ENCODE data around the gene ENOPH1. TPM values are rescaled to one million over a fixed set of nuclear protein-coding genes. Genes with fewer than 3 reads are reported as not detected.

Gene ENOPH1
- total and polyA plus RNA-seq, 3 experiments from 2014 or later = 42.4 to 60.7 (median 58.3) TPM

DNA sequence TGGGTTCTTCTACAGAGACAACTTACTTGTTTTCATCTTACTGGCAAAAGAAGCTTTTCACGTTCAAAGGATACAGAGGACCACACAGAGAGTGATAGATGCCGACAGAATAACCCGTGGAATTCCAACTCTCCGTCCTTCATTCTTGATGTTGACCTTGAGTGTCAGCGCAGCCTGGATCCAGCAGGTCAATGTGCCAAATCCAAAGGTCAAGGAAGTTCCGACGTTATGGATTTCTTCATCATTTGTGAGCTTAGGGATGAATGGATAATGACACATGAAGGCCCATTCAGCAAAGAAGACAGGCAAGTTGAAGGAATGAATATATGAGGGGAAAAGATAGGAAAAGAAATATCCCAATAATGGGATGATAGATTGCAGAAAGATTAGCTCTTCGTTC is 59.6 kb downstream of the ENOPH1 start:
- no peak for DNase-seq
- CTCF ChIA-PET = no interaction called here
- Histone ChIP-seq H3K27me3 (ENCODE audit: insufficient read depth, low read length, poor library complexity, severe bottlenecking) (no peaks in the 10 kb centered on the region), H3K27ac (ENCODE audit: low read depth, low read length) (no peak overlapping the region), H3K9me3 (ENCODE audit: low read length) (no peaks in the 10 kb centered on the region), H3K4me3 (ENCODE audit: low read length) (no peak overlapping the region), H3K36me3 (ENCODE audit: insufficient read depth, low read length) (no peaks in the 10 kb centered on the region), H3K4me1 (ENCODE audit: insufficient read depth, low read length) (no peaks in the 10 kb centered on the region)
- POLR2A ChIA-PET = no interaction called here
- H3K36me3 Mint-ChIP-seq = peaks cover 0 to 4% (median 0%) of the 10 kb centered on the region in 3 donors
- H3K4me3 Mint-ChIP-seq = no peak overlapping the region
- H3K9me3 Mint-ChIP-seq = no peaks in the 10 kb centered on the region
- H3K4me1 Mint-ChIP-seq = no peaks in the 10 kb centered on the region
- H3K27ac Mint-ChIP-seq = no peak overlapping the region
- peaks cover 0 to 2% of the 10 kb centered on the region in 2 donors for H3K27me3 Mint-ChIP-seq

DNA sequence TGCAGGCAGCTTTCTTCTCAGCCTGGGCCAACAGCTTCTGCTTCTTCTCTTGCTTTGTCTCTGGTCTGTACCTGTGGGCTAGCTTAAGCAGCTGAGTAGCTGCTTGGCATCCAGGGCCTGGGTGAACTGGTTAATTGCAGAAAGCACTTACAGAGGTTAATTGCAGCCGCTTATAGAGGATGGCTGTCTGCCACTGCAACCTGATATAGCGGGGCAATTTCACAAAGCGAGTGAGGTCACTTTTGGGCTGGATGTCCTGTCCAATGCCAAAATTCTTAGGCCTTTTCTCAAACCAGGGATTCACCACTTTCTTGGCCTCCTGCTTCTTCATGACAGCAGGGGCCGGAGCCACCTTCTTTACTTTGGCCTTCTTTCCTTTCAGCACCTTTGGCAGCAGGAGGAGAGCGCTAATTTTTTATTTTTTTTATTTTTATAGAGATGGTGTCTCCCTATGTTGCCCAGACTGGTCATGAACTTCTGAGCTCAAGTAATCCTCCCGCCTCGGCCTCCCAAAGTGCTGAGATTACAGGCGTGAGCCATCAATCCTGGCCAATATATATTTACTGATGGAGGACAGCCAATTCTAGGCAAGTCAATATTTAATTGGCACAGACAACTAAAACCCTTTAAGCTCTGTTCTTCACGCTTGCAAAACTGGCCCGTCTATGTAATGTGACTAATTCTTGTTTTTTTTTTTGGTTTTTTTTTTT is 61.0 kb downstream of the ENOPH1 start:
- no peaks in the 10 kb centered on the region for H3K36me3 ChIP-seq (ENCODE audit: insufficient read depth, low read length)
- Mint-ChIP-seq H3K27me3 (peaks cover 0 to 2% of the 10 kb centered on the region in 2 donors), H3K9me3 (no peaks in the 10 kb centered on the region), H3K4me1 (no peaks in the 10 kb centered on the region), H3K27ac (peak overlapping the region in 1 of 8 donors; percentile 10), H3K4me3 (no peak overlapping the region), H3K36me3 (peaks cover 0 to 4% (median 0%) of the 10 kb centered on the region in 3 donors)
- no peaks in the 10 kb centered on the region for H3K9me3 ChIP-seq (ENCODE audit: low read length)
- no peak overlapping the region for H3K27ac ChIP-seq (ENCODE audit: low read depth, low read length)
- CTCF ChIA-PET = no interaction called here
- H3K4me3 ChIP-seq (ENCODE audit: low read length) = no peak overlapping the region
- no peaks in the 10 kb centered on the region for H3K4me1 ChIP-seq (ENCODE audit: insufficient read depth, low read length)
- POLR2A ChIA-PET = no interaction called here
- no peak for DNase-seq
- no peaks in the 10 kb centered on the region for H3K27me3 ChIP-seq (ENCODE audit: insufficient read depth, low read length, poor library complexity, severe bottlenecking)

DNA sequence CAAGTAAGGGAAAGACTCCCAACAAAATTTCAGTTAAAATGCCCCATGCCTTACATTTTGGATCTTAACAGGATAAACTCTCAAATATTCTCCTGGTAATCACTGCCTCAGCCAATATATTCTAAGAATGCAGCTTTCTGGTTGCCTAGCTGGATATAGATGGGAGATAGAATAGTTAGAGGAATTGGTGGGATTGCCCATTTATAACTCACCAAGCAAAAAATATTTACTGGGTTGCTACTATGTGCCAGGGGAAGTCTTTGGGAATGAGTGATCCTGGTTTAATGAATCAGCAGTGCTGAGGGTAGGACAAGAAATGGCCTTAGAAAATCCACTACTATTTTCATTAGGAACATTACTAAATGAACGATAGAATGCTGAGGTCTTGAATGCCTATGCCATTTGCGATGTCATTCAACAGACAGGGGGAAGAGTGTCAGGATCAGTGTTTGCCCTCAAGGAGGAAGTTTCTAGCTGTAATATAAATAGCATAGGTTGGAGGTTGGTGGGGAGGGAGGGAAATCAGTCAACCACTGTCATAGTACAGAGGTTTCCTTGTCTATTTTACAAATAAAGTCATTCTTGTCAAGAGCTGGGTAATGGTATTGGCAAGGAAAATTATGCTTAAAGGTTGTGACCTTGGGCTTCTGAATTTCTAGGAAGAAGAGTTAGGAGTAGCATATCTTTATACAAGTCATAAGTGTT is 63.5 kb downstream of the ENOPH1 start:
- Histone ChIP-seq H3K4me1 (ENCODE audit: insufficient read depth, low read length) (no peaks in the 10 kb centered on the region), H3K9me3 (ENCODE audit: low read length) (no peaks in the 10 kb centered on the region), H3K27me3 (ENCODE audit: insufficient read depth, low read length, poor library complexity, severe bottlenecking) (no peaks in the 10 kb centered on the region), H3K27ac (ENCODE audit: low read depth, low read length) (no peak overlapping the region), H3K36me3 (ENCODE audit: insufficient read depth, low read length) (no peaks in the 10 kb centered on the region), H3K4me3 (ENCODE audit: low read length) (no peak overlapping the region)
- Mint-ChIP-seq H3K27me3 (peaks cover 0 to 2% of the 10 kb centered on the region in 2 donors), H3K4me1 (no peaks in the 10 kb centered on the region), H3K36me3 (peaks cover 0 to 6% (median 0%) of the 10 kb centered on the region in 3 donors), H3K9me3 (no peaks in the 10 kb centered on the region), H3K4me3 (no peak overlapping the region), H3K27ac (no peak overlapping the region)
- CTCF ChIA-PET = no interaction called here
- POLR2A ChIA-PET = no interaction called here
- no peak for DNase-seq

DNA sequence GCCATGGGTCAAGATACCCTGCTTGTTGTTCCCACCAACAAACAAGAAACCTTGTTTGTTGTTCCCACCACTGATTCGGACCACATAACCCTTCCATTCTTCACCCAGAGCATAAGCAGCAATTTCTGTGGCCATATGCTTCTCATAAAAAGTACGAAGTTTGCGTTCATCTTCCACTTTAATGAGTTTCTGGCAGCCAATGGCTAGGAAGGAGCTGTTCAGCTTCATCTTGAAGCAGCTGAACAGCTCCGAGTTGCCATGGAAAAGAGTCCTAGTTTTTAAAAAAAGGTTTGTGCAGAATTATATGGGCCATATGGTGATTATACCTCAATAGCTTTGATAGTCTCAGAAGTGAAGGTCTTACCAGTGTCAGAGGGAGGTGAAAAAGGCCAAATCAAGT is 65.3 kb downstream of the ENOPH1 start:
- no peak overlapping the region for H3K27ac ChIP-seq (ENCODE audit: low read depth, low read length)
- peaks cover 0 to 1% (median 0%) of the 10 kb centered on the region in 3 donors for H3K36me3 Mint-ChIP-seq
- H3K27me3 Mint-ChIP-seq = no peaks in the 10 kb centered on the region
- H3K27me3 ChIP-seq (ENCODE audit: insufficient read depth, low read length, poor library complexity, severe bottlenecking) = no peaks in the 10 kb centered on the region
- H3K9me3 Mint-ChIP-seq = no peaks in the 10 kb centered on the region
- no peak overlapping the region for H3K4me3 Mint-ChIP-seq
- H3K27ac Mint-ChIP-seq = peak overlapping the region in 1 of 8 donors; percentile 14
- no peaks in the 10 kb centered on the region for H3K4me1 ChIP-seq (ENCODE audit: insufficient read depth, low read length)
- CTCF ChIA-PET = no interaction called here
- no peaks in the 10 kb centered on the region for H3K9me3 ChIP-seq (ENCODE audit: low read length)
- H3K36me3 ChIP-seq (ENCODE audit: insufficient read depth, low read length) = no peaks in the 10 kb centered on the region
- DNase-seq = no peak
- H3K4me3 ChIP-seq (ENCODE audit: low read length) = no peak overlapping the region
- POLR2A ChIA-PET = no interaction called here
- H3K4me1 Mint-ChIP-seq = no peaks in the 10 kb centered on the region

DNA sequence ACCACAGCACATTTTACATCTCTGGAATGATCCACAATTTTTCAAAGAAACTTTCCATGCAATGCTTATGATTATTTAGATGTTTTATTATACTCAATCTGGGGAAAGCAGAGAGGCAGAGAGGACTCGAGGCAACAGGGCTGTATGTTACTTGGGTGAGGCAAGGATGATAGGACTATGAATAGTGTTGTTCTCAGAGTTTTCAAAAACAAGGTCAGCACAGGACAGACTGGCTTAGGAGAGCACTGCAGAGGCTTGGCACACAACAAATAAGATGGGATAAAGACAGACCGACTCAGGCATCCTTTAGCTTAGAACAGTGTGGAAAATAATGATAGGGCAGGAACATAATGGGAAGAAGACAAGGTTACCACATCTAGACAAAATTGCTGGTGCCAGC is 66.0 kb downstream of the ENOPH1 start:
- DNase-seq = no peak
- Mint-ChIP-seq H3K36me3 (peaks cover 0 to 1% (median 0%) of the 10 kb centered on the region in 3 donors), H3K4me3 (no peak overlapping the region), H3K4me1 (no peaks in the 10 kb centered on the region), H3K27me3 (no peaks in the 10 kb centered on the region), H3K27ac (no peak overlapping the region), H3K9me3 (no peaks in the 10 kb centered on the region)
- POLR2A ChIA-PET = no interaction called here
- Histone ChIP-seq H3K27me3 (ENCODE audit: insufficient read depth, low read length, poor library complexity, severe bottlenecking) (no peaks in the 10 kb centered on the region), H3K4me1 (ENCODE audit: insufficient read depth, low read length) (no peaks in the 10 kb centered on the region), H3K36me3 (ENCODE audit: insufficient read depth, low read length) (no peaks in the 10 kb centered on the region), H3K4me3 (ENCODE audit: low read length) (no peak overlapping the region), H3K27ac (ENCODE audit: low read depth, low read length) (no peak overlapping the region), H3K9me3 (ENCODE audit: low read length) (no peaks in the 10 kb centered on the region)
- CTCF ChIA-PET = no interaction called here

DNA sequence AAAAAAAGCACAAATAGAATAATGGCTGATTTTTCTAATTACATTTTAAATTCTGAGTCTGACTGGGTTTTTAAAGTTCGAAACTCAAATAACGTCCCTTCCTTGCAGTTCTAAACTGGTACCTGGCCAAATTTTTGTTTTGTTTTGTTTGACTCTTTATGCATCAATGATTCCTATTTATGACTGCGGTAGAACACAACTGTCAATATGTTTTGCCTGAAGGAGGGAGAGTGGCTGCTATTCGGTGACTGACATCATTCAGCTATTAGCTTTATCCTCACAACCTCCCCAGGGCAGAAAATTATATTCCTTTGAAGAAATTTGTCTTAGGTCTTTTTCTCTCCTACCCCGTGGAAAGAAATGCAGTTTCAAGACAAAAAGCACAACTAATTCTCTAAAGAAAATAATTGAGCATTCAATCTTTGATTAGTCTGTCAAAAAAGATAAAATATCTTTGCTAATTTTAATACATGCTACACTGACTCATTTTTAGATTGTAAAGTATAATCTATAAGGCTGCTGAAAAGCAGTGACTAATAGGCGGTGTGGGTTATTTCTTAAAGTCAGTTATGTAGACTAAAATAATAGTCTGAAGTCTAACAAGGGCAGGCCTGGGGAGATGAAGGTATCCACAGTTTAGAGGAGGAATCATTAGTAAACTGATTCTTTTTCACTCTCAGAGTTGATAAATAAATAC is 69.5 kb downstream of the ENOPH1 start:
- no peaks in the 10 kb centered on the region for H3K4me1 ChIP-seq (ENCODE audit: insufficient read depth, low read length)
- no peaks in the 10 kb centered on the region for H3K27me3 ChIP-seq (ENCODE audit: insufficient read depth, low read length, poor library complexity, severe bottlenecking)
- Mint-ChIP-seq H3K9me3 (no peaks in the 10 kb centered on the region), H3K27me3 (no peaks in the 10 kb centered on the region), H3K27ac (no peak overlapping the region), H3K4me1 (no peaks in the 10 kb centered on the region), H3K36me3 (peaks cover 0 to 1% (median 0%) of the 10 kb centered on the region in 3 donors), H3K4me3 (no peak overlapping the region)
- H3K9me3 ChIP-seq (ENCODE audit: low read length) = no peaks in the 10 kb centered on the region
- no peak overlapping the region for H3K27ac ChIP-seq (ENCODE audit: low read depth, low read length)
- ChIA-PET POLR2A (no interaction called here), CTCF (no interaction called here)
- H3K36me3 ChIP-seq (ENCODE audit: insufficient read depth, low read length) = no peaks in the 10 kb centered on the region
- DNase-seq = no peak
- H3K4me3 ChIP-seq (ENCODE audit: low read length) = no peak overlapping the region

DNA sequence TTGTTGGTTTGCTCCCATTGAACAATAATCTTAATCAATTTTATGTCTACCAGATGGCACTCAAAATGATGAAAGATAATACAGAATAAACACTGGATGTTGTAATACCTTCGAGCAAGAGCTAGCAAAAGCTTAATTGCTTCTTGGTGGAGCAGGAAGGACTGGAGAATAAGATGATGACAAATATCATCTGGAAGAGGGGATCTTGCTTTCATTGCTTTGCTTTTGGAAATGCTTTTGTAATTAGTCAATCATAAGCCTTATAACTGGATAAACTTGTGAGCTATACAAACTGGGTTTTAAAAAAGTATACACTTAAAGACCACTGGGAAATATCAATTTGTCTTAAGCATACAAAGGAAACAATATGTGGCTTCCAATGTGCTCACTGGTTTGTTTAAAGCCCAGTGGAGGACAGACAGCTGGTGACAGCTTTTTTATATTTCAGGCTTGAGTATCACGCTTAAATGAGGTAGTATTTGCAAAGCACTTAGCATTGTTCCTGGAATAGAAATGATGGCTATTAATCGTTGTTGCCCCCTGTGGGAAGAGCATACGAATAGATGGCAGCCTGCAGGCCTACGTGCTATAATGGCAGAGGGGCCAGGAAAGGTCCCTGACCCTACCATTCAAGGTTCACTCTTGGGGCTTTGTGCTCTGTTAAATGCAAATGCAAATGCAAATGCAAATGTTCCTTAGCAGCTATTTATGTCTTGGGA is 70.2 kb downstream of the ENOPH1 start:
- Mint-ChIP-seq H3K4me1 (no peaks in the 10 kb centered on the region), H3K27ac (peak overlapping the region in 1 of 8 donors; percentile 27), H3K27me3 (no peaks in the 10 kb centered on the region), H3K4me3 (no peak overlapping the region), H3K9me3 (no peaks in the 10 kb centered on the region), H3K36me3 (peaks cover 0 to 1% (median 0%) of the 10 kb centered on the region in 3 donors)
- DNase-seq = no peak
- no peaks in the 10 kb centered on the region for H3K4me1 ChIP-seq (ENCODE audit: insufficient read depth, low read length)
- no peaks in the 10 kb centered on the region for H3K36me3 ChIP-seq (ENCODE audit: insufficient read depth, low read length)
- no peak overlapping the region for H3K27ac ChIP-seq (ENCODE audit: low read depth, low read length)
- no peak overlapping the region for H3K4me3 ChIP-seq (ENCODE audit: low read length)
- ChIA-PET CTCF (no interaction called here), POLR2A (no interaction called here)
- no peaks in the 10 kb centered on the region for H3K9me3 ChIP-seq (ENCODE audit: low read length)
- no peaks in the 10 kb centered on the region for H3K27me3 ChIP-seq (ENCODE audit: insufficient read depth, low read length, poor library complexity, severe bottlenecking)

DNA sequence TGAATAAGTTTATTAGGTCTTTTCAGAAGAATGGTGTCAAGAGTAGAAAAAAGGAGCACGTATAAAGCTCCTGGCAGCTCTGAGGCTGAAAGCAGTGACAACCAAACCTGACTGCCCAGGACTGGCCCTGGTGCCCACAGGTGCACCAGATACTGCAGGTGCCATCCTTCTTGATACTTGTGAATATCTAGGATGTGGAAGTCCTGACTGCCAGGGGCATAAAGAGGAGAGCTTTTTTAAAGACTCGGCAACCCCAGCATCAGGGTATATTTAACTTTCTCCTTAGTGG is 70.7 kb downstream of the ENOPH1 start:
- H3K9me3 ChIP-seq (ENCODE audit: low read length) = no peaks in the 10 kb centered on the region
- H3K4me1 ChIP-seq (ENCODE audit: insufficient read depth, low read length) = no peaks in the 10 kb centered on the region
- no peak for DNase-seq
- H3K4me3 Mint-ChIP-seq = no peak overlapping the region
- H3K27me3 ChIP-seq (ENCODE audit: insufficient read depth, low read length, poor library complexity, severe bottlenecking) = no peaks in the 10 kb centered on the region
- H3K9me3 Mint-ChIP-seq = no peaks in the 10 kb centered on the region
- H3K36me3 Mint-ChIP-seq = peaks cover 0 to 1% (median 0%) of the 10 kb centered on the region in 3 donors
- H3K4me3 ChIP-seq (ENCODE audit: low read length) = no peak overlapping the region
- CTCF ChIA-PET = no interaction called here
- no peaks in the 10 kb centered on the region for H3K27me3 Mint-ChIP-seq
- H3K27ac ChIP-seq (ENCODE audit: low read depth, low read length) = no peak overlapping the region
- no peak overlapping the region for H3K27ac Mint-ChIP-seq
- H3K4me1 Mint-ChIP-seq = no peaks in the 10 kb centered on the region
- H3K36me3 ChIP-seq (ENCODE audit: insufficient read depth, low read length) = no peaks in the 10 kb centered on the region
- POLR2A ChIA-PET = no interaction called here
